ENCODE results near the gene NPM3.

The NPM3 gene

GRCh38 chr10:101785801-101786200 lies 2.6 kb upstream of the NPM3 start:
- Histone ChIP-seq H2AK5ac (ENCODE audit: low read depth, low read length) (no peak overlapping the region), H3K79me1 (ENCODE audit: low read depth, low read length) (no peaks in the 10 kb centered on the region), H2BK15ac (ENCODE audit: low read length) (no peak overlapping the region), H3K9me3 (replicated peaks in 1 of 2; ENCODE audit: control insufficient read depth in 2 of 2, insufficient read depth in 1 of 2, low read depth in 1 of 2, low read length in 2 of 2) (no peaks in the 10 kb centered on the region), H3K4ac (ENCODE audit: low read length) (no peak overlapping the region), H4K91ac (ENCODE audit: low read depth, low read length, poor library complexity) (no peak overlapping the region), H3K27ac (replicated peaks; ENCODE audit: low read length) (no peak overlapping the region), H2BK120ac (ENCODE audit: low read depth, low read length) (no peak overlapping the region), H3K23ac (ENCODE audit: low read depth, low read length, poor library complexity) (no peak overlapping the region), H2BK5ac (ENCODE audit: low read length) (no peak overlapping the region), H3K9ac (ENCODE audit: low read depth, low read length, poor library complexity) (no peak overlapping the region), H3K36me3 (replicated peaks in 1 of 2; ENCODE audit: control insufficient read depth in 2 of 2, insufficient read depth in 2 of 2, low read length in 2 of 2) (peaks cover 20 to 68% of the 10 kb centered on the region in 2 donors), H3K18ac (ENCODE audit: low read length) (no peak overlapping the region), H2BK12ac (ENCODE audit: low read length) (no peak overlapping the region), H3K4me1 (ENCODE audit: control insufficient read depth in 2 of 2, insufficient read depth in 1 of 2, low read depth in 1 of 2, low read length in 2 of 2) (peaks cover 4 to 10% of the 10 kb centered on the region in 2 donors), H3K27me3 (ENCODE audit: control insufficient read depth in 3 of 3, insufficient read depth in 3 of 3, low read depth in 1 of 3, low read length in 3 of 3) (no peaks in the 10 kb centered on the region), H4K8ac (ENCODE audit: low read depth, low read length) (no peak overlapping the region), H3K4me2 (ENCODE audit: insufficient read depth, low read length, poor library complexity, severe bottlenecking) (no peak overlapping the region), H3K14ac (ENCODE audit: low read length) (no peak overlapping the region), H3K4me3 (ENCODE audit: low read length in 2 of 2) (no peak overlapping the region), H2AFZ (ENCODE audit: low read length) (no peak overlapping the region)
- no CpG with 5 or more reads among the region's 2 CpGs for WGBS, 2 donors (ENCODE audit: extremely low coverage in 2 of 2, insufficient read length in 2 of 2, insufficient replicate concordance in 1 of 2)
- no peak for DNase-seq (ENCODE audit: low spot score)

- WGBS, 2 donors (ENCODE audit: extremely low coverage in 2 of 2, insufficient read length in 2 of 2, insufficient replicate concordance in 1 of 2), result no CpG with 5 or more reads among the region's 2 CpGs
- Histone ChIP-seq H3K27me3 (ENCODE audit: control insufficient read depth in 3 of 3, insufficient read depth in 3 of 3, low read depth in 1 of 3, low read length in 3 of 3) (peaks cover 0 to 4% (median 3%) of the 10 kb centered on the region in 3 experiments), H3K4me3 (ENCODE audit: low read length in 2 of 2) (no peak overlapping the region), H3K79me1 (ENCODE audit: low read depth, low read length) (peaks cover 1% of the 10 kb centered on the region), H4K8ac (ENCODE audit: low read depth, low read length) (no peak overlapping the region), H3K4me2 (ENCODE audit: insufficient read depth, low read length, poor library complexity, severe bottlenecking) (no peak overlapping the region), H3K27ac (replicated peaks; ENCODE audit: low read length) (no peak overlapping the region), H3K18ac (ENCODE audit: low read length) (no peak overlapping the region), H3K4ac (ENCODE audit: low read length) (no peak overlapping the region), H3K36me3 (replicated peaks in 1 of 2; ENCODE audit: control insufficient read depth in 2 of 2, insufficient read depth in 2 of 2, low read length in 2 of 2) (peaks cover 17 to 56% of the 10 kb centered on the region in 2 donors), H2BK15ac (ENCODE audit: low read length) (no peak overlapping the region), H3K14ac (ENCODE audit: low read length) (no peak overlapping the region), H2AFZ (ENCODE audit: low read length) (no peak overlapping the region), H3K9me3 (replicated peaks in 1 of 2; ENCODE audit: control insufficient read depth in 2 of 2, insufficient read depth in 1 of 2, low read depth in 1 of 2, low read length in 2 of 2) (no peaks in the 10 kb centered on the region), H2AK5ac (ENCODE audit: low read depth, low read length) (no peak overlapping the region), H4K91ac (ENCODE audit: low read depth, low read length, poor library complexity) (no peak overlapping the region), H2BK120ac (ENCODE audit: low read depth, low read length) (no peak overlapping the region), H2BK12ac (ENCODE audit: low read length) (no peak overlapping the region), H3K23ac (ENCODE audit: low read depth, low read length, poor library complexity) (no peak overlapping the region), H3K9ac (ENCODE audit: low read depth, low read length, poor library complexity) (no peak overlapping the region), H3K4me1 (ENCODE audit: control insufficient read depth in 2 of 2, insufficient read depth in 1 of 2, low read depth in 1 of 2, low read length in 2 of 2) (peaks cover 4 to 21% of the 10 kb centered on the region in 2 donors), H2BK5ac (ENCODE audit: low read length) (no peak overlapping the region)
- DNase-seq (ENCODE audit: low spot score), result no peak
These were observed 1.3 kb upstream of the NPM3 start for GRCh38 chr10:101784558-101784957.

GRCh38 chr10:101783736-101784118 lies 481 bp upstream of the NPM3 start:
- Histone ChIP-seq H2AFZ (ENCODE audit: low read length) (no peak overlapping the region), H3K27ac (replicated peaks; ENCODE audit: low read length) (peak overlapping the region; percentile 33), H2BK5ac (ENCODE audit: low read length) (no peak overlapping the region), H3K23ac (ENCODE audit: low read depth, low read length, poor library complexity) (no peak overlapping the region), H2BK15ac (ENCODE audit: low read length) (no peak overlapping the region), H4K91ac (ENCODE audit: low read depth, low read length, poor library complexity) (no peak overlapping the region), H3K9me3 (replicated peaks in 1 of 2; ENCODE audit: control insufficient read depth in 2 of 2, insufficient read depth in 1 of 2, low read depth in 1 of 2, low read length in 2 of 2) (no peaks in the 10 kb centered on the region), H3K14ac (ENCODE audit: low read length) (no peak overlapping the region), H3K4me3 (ENCODE audit: low read length in 2 of 2) (peak overlapping the region; percentile 74 to 91), H3K4me2 (ENCODE audit: insufficient read depth, low read length, poor library complexity, severe bottlenecking) (peak overlapping the region; percentile 84), H3K4ac (ENCODE audit: low read length) (no peak overlapping the region), H4K8ac (ENCODE audit: low read depth, low read length) (no peak overlapping the region), H3K4me1 (ENCODE audit: control insufficient read depth in 2 of 2, insufficient read depth in 1 of 2, low read depth in 1 of 2, low read length in 2 of 2) (peaks cover 10 to 24% of the 10 kb centered on the region in 2 donors), H3K27me3 (ENCODE audit: control insufficient read depth in 3 of 3, insufficient read depth in 3 of 3, low read depth in 1 of 3, low read length in 3 of 3) (peaks cover 0 to 11% (median 11%) of the 10 kb centered on the region in 3 experiments), H2BK120ac (ENCODE audit: low read depth, low read length) (no peak overlapping the region), H3K36me3 (replicated peaks in 1 of 2; ENCODE audit: control insufficient read depth in 2 of 2, insufficient read depth in 2 of 2, low read length in 2 of 2) (peaks cover 14 to 48% of the 10 kb centered on the region in 2 donors), H2AK5ac (ENCODE audit: low read depth, low read length) (no peak overlapping the region), H3K9ac (ENCODE audit: low read depth, low read length, poor library complexity) (no peak overlapping the region), H3K18ac (ENCODE audit: low read length) (no peak overlapping the region), H3K79me1 (ENCODE audit: low read depth, low read length) (peaks cover 1% of the 10 kb centered on the region), H2BK12ac (ENCODE audit: low read length) (no peak overlapping the region)
- no peak for DNase-seq (ENCODE audit: low spot score)
- WGBS, 2 donors (ENCODE audit: extremely low coverage in 2 of 2, insufficient read length in 2 of 2, insufficient replicate concordance in 1 of 2), result no CpG with 5 or more reads among the region's 10 CpGs

GRCh38 chr10:101781984-101782810 lies 1.0 kb downstream of the NPM3 start:
- H3K9ac ChIP-seq (ENCODE audit: low read depth, low read length, poor library complexity), result peak overlapping the region; percentile 21
- H3K4me1 ChIP-seq (ENCODE audit: control insufficient read depth in 2 of 2, insufficient read depth in 1 of 2, low read depth in 1 of 2, low read length in 2 of 2), result peaks cover 12 to 31% of the 10 kb centered on the region in 2 donors
- peaks cover 14 to 34% of the 10 kb centered on the region in 2 donors for H3K36me3 ChIP-seq (replicated peaks in 1 of 2; ENCODE audit: control insufficient read depth in 2 of 2, insufficient read depth in 2 of 2, low read length in 2 of 2)
- H3K79me1 ChIP-seq (ENCODE audit: low read depth, low read length), result peaks cover 1% of the 10 kb centered on the region
- no peak for DNase-seq (ENCODE audit: low spot score)
- H3K27ac ChIP-seq (replicated peaks; ENCODE audit: low read length), result no peak overlapping the region
- peaks cover 0 to 27% (median 23%) of the 10 kb centered on the region in 3 experiments for H3K27me3 ChIP-seq (ENCODE audit: control insufficient read depth in 3 of 3, insufficient read depth in 3 of 3, low read depth in 1 of 3, low read length in 3 of 3)
- peak overlapping the region; percentile 45 for H2BK5ac ChIP-seq (ENCODE audit: low read length)
- H2BK120ac ChIP-seq (ENCODE audit: low read depth, low read length), result no peak overlapping the region
- peak overlapping the region; percentile 84 for H3K4me2 ChIP-seq (ENCODE audit: insufficient read depth, low read length, poor library complexity, severe bottlenecking)
- H3K23ac ChIP-seq (ENCODE audit: low read depth, low read length, poor library complexity), result peak overlapping the region; percentile 0
- no peak overlapping the region for H2BK15ac ChIP-seq (ENCODE audit: low read length)
- H4K8ac ChIP-seq (ENCODE audit: low read depth, low read length), result no peak overlapping the region
- peak overlapping the region; percentile 74 to 91 for H3K4me3 ChIP-seq (ENCODE audit: low read length in 2 of 2)
- no peak overlapping the region for H3K4ac ChIP-seq (ENCODE audit: low read length)
- H2BK12ac ChIP-seq (ENCODE audit: low read length), result peak overlapping the region; percentile 18
- H2AK5ac ChIP-seq (ENCODE audit: low read depth, low read length), result peak overlapping the region; percentile 13
- H3K14ac ChIP-seq (ENCODE audit: low read length), result no peak overlapping the region
- no peak overlapping the region for H3K18ac ChIP-seq (ENCODE audit: low read length)
- no peak overlapping the region for H4K91ac ChIP-seq (ENCODE audit: low read depth, low read length, poor library complexity)
- no CpG with 5 or more reads among the region's 17 CpGs for WGBS, 2 donors (ENCODE audit: extremely low coverage in 2 of 2, insufficient read length in 2 of 2, insufficient replicate concordance in 1 of 2)
- peak overlapping the region; percentile 89 for H2AFZ ChIP-seq (ENCODE audit: low read length)
- H3K9me3 ChIP-seq (replicated peaks in 1 of 2; ENCODE audit: control insufficient read depth in 2 of 2, insufficient read depth in 1 of 2, low read depth in 1 of 2, low read length in 2 of 2), result no peaks in the 10 kb centered on the region
